Activated CD4-positive, alpha-beta T cell treated with anti-CD3 and anti-CD28 coated beads, Interleukin-2, amount 10 ng/mL, durations not matched to agents 7 days and 5 days (primary cell): Measurements from ENCODE around the gene EFCC1. TPM values are rescaled to one million over a fixed set of nuclear protein-coding genes. Genes with fewer than 3 reads are reported as not detected.

Experiments used
- CTCF ChIA-PET: fragments of 350-600 bp; sonication (Branson Sonifier 250); formaldehyde crosslinking; loops from one replicate; lab custom pipeline; 2021; ENCODE audit warnings: antibody characterized with exemption; lab: Charles Lee
- POLR2A ChIA-PET: fragments of 350-600 bp; sonication (Branson Sonifier 250); formaldehyde crosslinking; loops from one replicate; lab custom pipeline; 2021; ENCODE audit warnings: antibody characterized with exemption; lab: Charles Lee
- DNase-seq: peaks from one replicate; pipeline ENCODE4 v3.0.0-alpha.2; 2020
- H3K27ac Mint-ChIP-seq: one replicate; pipeline ENCODE4 v1.8.0; 2021; ENCODE audit warnings: mild to moderate bottlenecking, moderate library complexity, mixed read lengths
- H3K27me3 Mint-ChIP-seq: one replicate; pipeline ENCODE4 v1.8.0; 2021; ENCODE audit warnings: mixed read lengths
- H3K36me3 Mint-ChIP-seq: one replicate; pipeline ENCODE4 v1.8.0; 2021; ENCODE audit warnings: low read depth, mixed read lengths
- H3K4me1 Mint-ChIP-seq: one replicate; pipeline ENCODE4 v1.8.0; 2021; ENCODE audit warnings: mixed read lengths
- H3K4me3 Mint-ChIP-seq: one replicate; pipeline ENCODE4 v1.8.0; 2021; ENCODE audit warnings: mild to moderate bottlenecking, moderate library complexity, mixed read lengths
- H3K9me3 Mint-ChIP-seq: one replicate; pipeline ENCODE4 v1.8.0; 2021; ENCODE audit warnings: mixed read lengths
- total RNA-seq, 2 experiments: library from RNA; stranded (reverse); gene quantifications; one replicate each; pipeline ENCODE4 v1.2.3, GENCODE V29; 2021

The EFCC1 gene
- total RNA-seq, 2 experiments from 2014 or later = 0.07 TPM; not detected in 1

GRCh38 chr3:128997486-128998133, 3.5 kb upstream of the EFCC1 start:
- Mint-ChIP-seq H3K4me1 (peaks cover 53% of the 10 kb centered on the region), H3K27me3 (peaks cover 36% of the 10 kb centered on the region), H3K27ac (no peak overlapping the region), H3K9me3 (peaks cover 5% of the 10 kb centered on the region), H3K36me3 (no peaks in the 10 kb centered on the region), H3K4me3 (no peak overlapping the region)
- no peak for DNase-seq
- ChIA-PET POLR2A (interaction anchor here (0.5 kb wide), 1 partner anchor 27 kb away, joined by 3 read pairs; no protein-coding TSS in a partner anchor), CTCF (interaction anchor here (1.0 to 2.1 kb wide), 4 partner anchors 14 to 28 kb away, joined by 3 to 6 read pairs (median 3); no protein-coding TSS in a partner anchor)

- no peaks in the 10 kb centered on the region for H3K36me3 Mint-ChIP-seq
- peaks cover 46% of the 10 kb centered on the region for H3K27me3 Mint-ChIP-seq
- CTCF ChIA-PET = interaction anchor here (0.6 to 2.1 kb wide), 7 partner anchors 10 to 125 kb away, joined by 3 to 10 read pairs (median 3); no protein-coding TSS in a partner anchor
- no peak overlapping the region for H3K4me3 Mint-ChIP-seq
- no peak overlapping the region for H3K27ac Mint-ChIP-seq
- POLR2A ChIA-PET = interaction anchor here (0.5 kb wide), 1 partner anchor 28 kb away, joined by 3 read pairs; no protein-coding TSS in a partner anchor
- H3K4me1 Mint-ChIP-seq = peaks cover 53% of the 10 kb centered on the region
- no peak for DNase-seq
- H3K9me3 Mint-ChIP-seq = peaks cover 5% of the 10 kb centered on the region
These were observed 2.5 kb upstream of the EFCC1 start for GRCh38 chr3:128998561-128998960.

GRCh38 chr3:128999102-128999501, 2.0 kb upstream of the EFCC1 start:
- H3K4me1 Mint-ChIP-seq = peaks cover 51% of the 10 kb centered on the region
- ChIA-PET CTCF (interaction anchor here (0.5 to 2.1 kb wide), 9 partner anchors 10 to 289 kb away, joined by 3 to 10 read pairs (median 3); no protein-coding TSS in a partner anchor), POLR2A (no interaction called here)
- H3K27me3 Mint-ChIP-seq = peaks cover 48% of the 10 kb centered on the region
- peaks cover 5% of the 10 kb centered on the region for H3K9me3 Mint-ChIP-seq
- H3K27ac Mint-ChIP-seq = no peak overlapping the region
- DNase-seq = no peak
- no peaks in the 10 kb centered on the region for H3K36me3 Mint-ChIP-seq
- H3K4me3 Mint-ChIP-seq = no peak overlapping the region

- Mint-ChIP-seq H3K9me3 (peaks cover 5% of the 10 kb centered on the region), H3K36me3 (no peaks in the 10 kb centered on the region), H3K27me3 (peaks cover 50% of the 10 kb centered on the region), H3K4me3 (peak overlapping the region; percentile 29), H3K4me1 (peaks cover 47% of the 10 kb centered on the region), H3K27ac (no peak overlapping the region)
- CTCF ChIA-PET = no interaction called here
- POLR2A ChIA-PET = no interaction called here
- DNase-seq = no peak
These were observed 383 bp upstream of the EFCC1 start for GRCh38 chr3:129000742-129001100.

GRCh38 chr3:129001806-129002572, 885 bp downstream of the EFCC1 start:
- Mint-ChIP-seq H3K9me3 (peaks cover 5% of the 10 kb centered on the region), H3K27me3 (peaks cover 50% of the 10 kb centered on the region), H3K4me1 (peaks cover 54% of the 10 kb centered on the region), H3K36me3 (no peaks in the 10 kb centered on the region), H3K27ac (peak overlapping the region; percentile 64), H3K4me3 (peak overlapping the region; percentile 55)
- CTCF ChIA-PET = interaction anchor here (0.6 to 3.9 kb wide), 6 partner anchors 10 to 638 kb away, joined by 3 to 31 read pairs (median 4); no protein-coding TSS in a partner anchor
- POLR2A ChIA-PET = no interaction called here
- peak; percentile 48 for DNase-seq

- Mint-ChIP-seq H3K9me3 (no peaks in the 10 kb centered on the region), H3K4me3 (peak overlapping the region; percentile 55), H3K36me3 (no peaks in the 10 kb centered on the region), H3K4me1 (peaks cover 56% of the 10 kb centered on the region), H3K27ac (peak overlapping the region; percentile 57), H3K27me3 (peaks cover 50% of the 10 kb centered on the region)
- no peak for DNase-seq
- ChIA-PET POLR2A (interaction anchor here (0.7 kb wide), 1 partner anchor 111 kb away, joined by 3 read pairs; no protein-coding TSS in a partner anchor), CTCF (interaction anchor here (0.7 to 3.9 kb wide), 10 partner anchors 8 to 87 kb away, joined by 3 to 31 read pairs (median 4); no protein-coding TSS in a partner anchor)
These were observed 1.8 kb downstream of the EFCC1 start for GRCh38 chr3:129002573-129003569.

- ChIA-PET CTCF (interaction anchor here (0.9 to 3.9 kb wide), 7 partner anchors 8 to 88 kb away, joined by 3 to 31 read pairs (median 3); partner anchors contain the start of gene CFAP92), POLR2A (interaction anchor here (0.7 kb wide), 2 partner anchors 110 to 117 kb away, joined by 3 read pairs; no protein-coding TSS in a partner anchor)
- no peaks in the 10 kb centered on the region for H3K9me3 Mint-ChIP-seq
- H3K36me3 Mint-ChIP-seq = no peaks in the 10 kb centered on the region
- H3K27me3 Mint-ChIP-seq = peaks cover 45% of the 10 kb centered on the region
- H3K4me3 Mint-ChIP-seq = no peak overlapping the region
- DNase-seq = peak; percentile 49
- no peak overlapping the region for H3K27ac Mint-ChIP-seq
- peaks cover 50% of the 10 kb centered on the region for H3K4me1 Mint-ChIP-seq
These were observed 2.5 kb downstream of the EFCC1 start for GRCh38 chr3:129003578-129004112.

GRCh38 chr3:129004639-129005295, 3.7 kb downstream of the EFCC1 start:
- POLR2A ChIA-PET = no interaction called here
- Mint-ChIP-seq H3K4me1 (peaks cover 42% of the 10 kb centered on the region), H3K27me3 (peaks cover 37% of the 10 kb centered on the region), H3K36me3 (no peaks in the 10 kb centered on the region), H3K9me3 (no peaks in the 10 kb centered on the region), H3K27ac (no peak overlapping the region), H3K4me3 (no peak overlapping the region)
- DNase-seq = no peak
- CTCF ChIA-PET = interaction anchor here (0.6 to 3.9 kb wide), 6 partner anchors 9 to 38 kb away, joined by 3 to 31 read pairs (median 5); partner anchors contain the start of gene CFAP92

- no peak overlapping the region for H3K4me3 Mint-ChIP-seq
- H3K4me1 Mint-ChIP-seq = peaks cover 40% of the 10 kb centered on the region
- CTCF ChIA-PET = interaction anchor here (0.6 to 4.6 kb wide), 5 partner anchors 11 to 108 kb away, joined by 3 to 16 read pairs (median 4); no protein-coding TSS in a partner anchor
These were observed 4.6 kb downstream of the EFCC1 start for GRCh38 chr3:129005526-129006303.

GRCh38 chr3:129006864-129007263, 5.8 kb downstream of the EFCC1 start:
- CTCF ChIA-PET = interaction anchor here (1.2 to 4.6 kb wide), 6 partner anchors 10 to 20 kb away, joined by 3 to 16 read pairs (median 4); no protein-coding TSS in a partner anchor
- no peak overlapping the region for H3K27ac Mint-ChIP-seq
- no peak overlapping the region for H3K4me3 Mint-ChIP-seq
- no peaks in the 10 kb centered on the region for H3K9me3 Mint-ChIP-seq
- H3K4me1 Mint-ChIP-seq = peaks cover 38% of the 10 kb centered on the region
- POLR2A ChIA-PET = interaction anchor here (1.0 kb wide), 1 partner anchor 10 kb away, joined by 3 read pairs; no protein-coding TSS in a partner anchor
- no peaks in the 10 kb centered on the region for H3K36me3 Mint-ChIP-seq
- no peak for DNase-seq
- H3K27me3 Mint-ChIP-seq = peaks cover 26% of the 10 kb centered on the region

More at GRCh38 chr3:129005526-129006303, 4.6 kb downstream of the EFCC1 start:
- peak overlapping the region; percentile 43 for H3K27ac Mint-ChIP-seq
- DNase-seq = no peak
- H3K27me3 Mint-ChIP-seq = peaks cover 28% of the 10 kb centered on the region
- H3K9me3 Mint-ChIP-seq = no peaks in the 10 kb centered on the region
- H3K36me3 Mint-ChIP-seq = no peaks in the 10 kb centered on the region
- POLR2A ChIA-PET = no interaction called here
